Heart left ventricle (tissue), 16 donors: Measurements from ENCODE around the gene NLRX1. TPM values are rescaled to one million over a fixed set of nuclear protein-coding genes. Genes with fewer than 3 reads are reported as not detected.
"Not testable (repeated sequence)": the region's sequence is repeated elsewhere in the genome, so short reads cannot be mapped to it uniquely, and the experiment has no call there.

ENCODE experiments used
- ATAC-seq, 4 donors: fragments of 200-7000 bp; cut with Tn5 transposase; one replicate each; pipeline ENCODE4 v1.9.1; 2020 to 2022; ENCODE audit warnings: moderate library complexity in 4 of 4, mild to moderate bottlenecking in 3 of 4, moderate number of reproducible peaks in 1 of 4
- DNase-seq, 5 donors: peaks; one replicate each; pipeline ENCODE4 v3.0.0-alpha.2; 2020
- H3K27ac ChIP-seq, 12 donors: fragments of 200-600 bp; sonication (generic) in 4 of 12; one replicate each; pipeline versions ENCODE4 v1.5.0 to v1.8.0; 2016 to 2022; ENCODE audit warnings: mild to moderate bottlenecking in 2 of 12
- H3K27me3 ChIP-seq, 9 donors: fragments of 200-600 bp; sonication (generic) in 2 of 9; one replicate each; pipeline versions ENCODE4 v1.5.1 to v1.8.0; 2016 to 2022; ENCODE audit warnings: mild to moderate bottlenecking in 3 of 9
- H3K36me3 ChIP-seq, 9 donors: fragments of 200-600 bp; sonication (generic) in 2 of 9; one replicate each; pipeline versions ENCODE4 v1.5.0 to v1.8.0; 2018 to 2022; ENCODE audit warnings: mild to moderate bottlenecking in 2 of 9
- H3K4me1 ChIP-seq, 12 donors: fragments of 200-600 bp; sonication (generic) in 4 of 12; one replicate each; pipeline versions ENCODE4 v1.5.0 to v1.8.0; 2016 to 2022; ENCODE audit warnings: mild to moderate bottlenecking in 3 of 12
- H3K4me3 ChIP-seq, 12 donors: fragments of 200-600 bp; sonication (generic) in 4 of 12; one replicate each; pipeline versions ENCODE4 v1.5.0 to v1.8.0; 2017 to 2022; ENCODE audit warnings: mild to moderate bottlenecking in 9 of 12, moderate library complexity in 4 of 12
- H3K9me3 ChIP-seq, 12 donors: fragments of 200-600 bp; sonication (generic) in 4 of 12; one replicate each; pipeline versions ENCODE4 v1.5.0 to v1.8.0; 2016 to 2022; ENCODE audit warnings: mild to moderate bottlenecking in 1 of 12
- CTCF ChIP-seq, 12 donors: fragments of 200-600 bp; sonication (generic) in 4 of 12; IDR thresholded peaks; one replicate each; pipeline versions ENCODE4 v1.5.0 to v1.8.0; 2018 to 2022; ENCODE audit warnings: antibody characterized with exemption in 12 of 12, mild to moderate bottlenecking in 5 of 12
- POLR2A ChIP-seq, 2 donors: fragments of 450-650 bp; IDR thresholded peaks; one replicate each; pipeline ENCODE4 v1.6.1; 2017; ENCODE audit warnings: antibody characterized with exemption in 2 of 2, mild to moderate bottlenecking in 2 of 2, moderate library complexity in 2 of 2
- WGBS, 4 donors: extraction: QIAGEN DNeasy Blood & Tissue Kit in 2 of 4; methylation state at CpG; one replicate each; pipeline versions ENCODE4 v1.1.5 to v1.1.7; 2013 to 2018; 5-methylcytosine and 5-hydroxymethylcytosine counted together
- intact Hi-C, 10 donors: fragments of 100-400 bp; cut with DNase I; formaldehyde crosslinking; loops; one replicate each; pipeline versions ENCODE4 v1.11.1 to v1.14.2; 2022
- polyA plus RNA-seq, 2 donors: library from polyadenylated mRNA; stranded (reverse); fragments of 200-250 nt; gene quantifications; one replicate each; pipeline ENCODE4 v1.2.3, GENCODE V29; 2013
- total RNA-seq, 9 donors: library from RNA; depleted of rRNA in 2 of 9; stranded (reverse); fragments of >200 nt in 2 of 9; fragmentation: NEBNext Ultra II Directional in 3 of 9; extraction: Animal tissue kit (Norgen Biotek cat#: 25700) in 3 of 9; gene quantifications; one replicate each; pipeline versions ENCODE4 v1.1.0 to v1.2.4, GENCODE V29; 2016 to 2023
- donor health status: ischemic (EF 13 %, LVEDD 7.1; RV severe dilation, severe dysfunction).
- donor health status: healthy with polysubstance abuse.
- donor health status: DM: no; HTN: yes; CAD: no.
- donor health status: DM: no; HTN: no; CAD: no.
- donor health status: ischemic (EF 25% LVEDD 6.9; RV normal size, moderate dysfunction).
- donor health status: ischemic (EF 25% LVEDD 5.7; RV mildly dilated, moderate dysfunction).
- donor health status: healthy.
- donor health status: DM: yes; HTN: yes; CAD: no.
- donor health status: ischemic (EF 35%, LVEDD 5.7; RV mildly dilated, moderate dysfunction).
- donor health status: nonischemic (EF 11% LVEDD 7.7; RV severe dilation, severe dysfunction).
- donor health status: DM: yes; HTN: yes; CAD: no.
- donor health status: PGD.
- donor health status: ischemic (EF 29% LVEDD 5.4; RV normal size, mild dysfunction).
- donor health status: nonischemic (EF 23%, LVEDD 6.1; RV moderate dilation, normal function).

NLRX1 gene
- total and polyA plus RNA-seq, 11 donors: 10.6 to 47.0 (median 29.5) TPM

- 91 to 95% (median 92%) methylated on average over 8 of the region's 8 CpGs for WGBS, 4 donors
Observed at GRCh38 chr11:119218141-119218878, 49.8 kb downstream of the NLRX1 start.

GRCh38 chr11:119222308-119222707, 53.8 kb downstream of the NLRX1 start:
- peak overlapping the region in 2 of 12 donors; percentile 9 to 21 for H3K27ac ChIP-seq
- H3K27me3 ChIP-seq: no peaks in the 10 kb centered on the region
- H3K36me3 ChIP-seq: peaks cover 0 to 5% (median 0%) of the 10 kb centered on the region in 9 donors
- 0 to 14% (median 4%) methylated on average over 2 of the region's 2 CpGs for WGBS, 4 donors
- no peak overlapping the region for H3K4me3 ChIP-seq
- DNase-seq (no peak), ATAC-seq (peak in 3 of 4 donors; percentile 47 to 68 (median 57))
- intact Hi-C loops: no loop called here
- TF ChIP-seq CTCF (IDR thresholded peaks at IDR 0.05) (no peak), POLR2A (IDR thresholded peaks at IDR 0.05) (no peak)
- H3K9me3 ChIP-seq: no peaks in the 10 kb centered on the region
- H3K4me1 ChIP-seq: peaks cover 0 to 33% (median 9%) of the 10 kb centered on the region in 12 donors

More at GRCh38 chr11:119218141-119218878, 49.8 kb downstream of the NLRX1 start:
- H3K36me3 ChIP-seq: peaks cover 0 to 5% (median 0%) of the 10 kb centered on the region in 9 donors
- intact Hi-C loops: no loop called here
- peaks cover 0 to 37% (median 9%) of the 10 kb centered on the region in 12 donors for H3K4me1 ChIP-seq
- H3K27ac ChIP-seq: no peak overlapping the region
- H3K4me3 ChIP-seq: no peak overlapping the region
- no peaks in the 10 kb centered on the region for H3K9me3 ChIP-seq
- H3K27me3 ChIP-seq: no peaks in the 10 kb centered on the region
- no peak for DNase-seq
- no peak for TF ChIP-seq CTCF (IDR thresholded peaks at IDR 0.05)
- no peak for TF ChIP-seq POLR2A (IDR thresholded peaks at IDR 0.05)
- ATAC-seq: no peak

- peak overlapping the region in 2 of 12 donors; percentile 9 to 21 for H3K27ac ChIP-seq
- no peak overlapping the region for H3K4me3 ChIP-seq
- peaks cover 0 to 5% (median 0%) of the 10 kb centered on the region in 9 donors for H3K36me3 ChIP-seq
- ATAC-seq (no peak), DNase-seq (no peak)
- intact Hi-C loops: no loop called here
- TF ChIP-seq CTCF (IDR thresholded peaks at IDR 0.05): no peak
- TF ChIP-seq POLR2A (IDR thresholded peaks at IDR 0.05): no peak
- peaks cover 0 to 28% (median 9%) of the 10 kb centered on the region in 12 donors for H3K4me1 ChIP-seq
- no peaks in the 10 kb centered on the region for H3K27me3 ChIP-seq
- 95 to 98% (median 97%) methylated on average over 5 of the region's 5 CpGs for WGBS, 4 donors
- H3K9me3 ChIP-seq: no peaks in the 10 kb centered on the region
Observed at GRCh38 chr11:119222891-119223290, 54.4 kb downstream of the NLRX1 start.

- no peaks in the 10 kb centered on the region for H3K27me3 ChIP-seq
- no peak for DNase-seq
- no peak overlapping the region for H3K27ac ChIP-seq
- peaks cover 0 to 5% (median 0%) of the 10 kb centered on the region in 9 donors for H3K36me3 ChIP-seq
- H3K4me3 ChIP-seq: no peak overlapping the region
- WGBS, 4 donors: 97 to 100% (median 99%) methylated on average over 1 of the region's 1 CpG
- peaks cover 0 to 28% (median 9%) of the 10 kb centered on the region in 12 donors for H3K4me1 ChIP-seq
- intact Hi-C loops: no loop called here
- H3K9me3 ChIP-seq: no peaks in the 10 kb centered on the region
- no peak for ATAC-seq
- TF ChIP-seq POLR2A (IDR thresholded peaks at IDR 0.05): no peak
- no peak for TF ChIP-seq CTCF (IDR thresholded peaks at IDR 0.05)
Observed at GRCh38 chr11:119223856-119224255, 55.3 kb downstream of the NLRX1 start.

- H3K27ac ChIP-seq, H3K9me3 ChIP-seq, H3K27me3 ChIP-seq, intact Hi-C loops, H3K4me3 ChIP-seq, ATAC-seq, DNase-seq: not testable (repeated sequence)
- 87 to 92% (median 89%) methylated on average over 9 of the region's 9 CpGs for WGBS, 4 donors
- peaks cover 0 to 14% (median 0%) of the 10 kb centered on the region in 12 donors for H3K4me1 ChIP-seq
- H3K36me3 ChIP-seq: peaks cover 0 to 19% (median 15%) of the 10 kb centered on the region in 9 donors
Observed at GRCh38 chr11:119228535-119229287, 60.2 kb downstream of the NLRX1 start.
